B cell (primary cell): ENCODE measurements around the gene ZNG1C. TPM values are rescaled to one million over a fixed set of nuclear protein-coding genes. Genes with fewer than 3 reads are reported as not detected.
A peak's percentile ranks its signal among the peaks of the same experiment; 100 is the strongest.
"Not testable (repeated sequence)": the region's sequence is repeated elsewhere in the genome, so short reads cannot be mapped to it uniquely, and the experiment has no call there.

ENCODE experiments used
- ATAC-seq: fragments of 200-7000 bp; cut with Tn5 transposase; one replicate; pipeline ENCODE4 v1.10.0; 2021; ENCODE audit warnings: low read depth, mild to moderate bottlenecking, moderate number of reproducible peaks, moderate library complexity
- CTCF ChIA-PET: fragments of 350-600 bp; sonication (Branson Sonifier 250); formaldehyde crosslinking; loops from one replicate; lab custom pipeline; 2021; ENCODE audit warnings: antibody characterized with exemption, inconsistent platforms; lab: Charles Lee
- POLR2A ChIA-PET: fragments of 350-600 bp; sonication (Branson Sonifier 250); formaldehyde crosslinking; loops from one replicate; lab custom pipeline; 2021; ENCODE audit warnings: antibody characterized with exemption; lab: Charles Lee
- DNase-seq: peaks from one replicate; pipeline ENCODE4 v3.0.0; 2013
- H2AFZ ChIP-seq: 2 replicates; pipeline ENCODE4 v1.6.1; 2012; ENCODE audit warnings: mild to moderate bottlenecking, low read depth, low read length; ENCODE audit not compliant: insufficient read depth, poor library complexity, severe bottlenecking
- H3K27ac ChIP-seq, 2 donors: 1 replicate in 1 of 2; 2 replicates in 1 of 2; pipeline ENCODE4 v1.5.1; 2012 to 2013; ENCODE audit warnings: low read length in 2 of 2, mild to moderate bottlenecking in 2 of 2, moderate library complexity in 1 of 2
- H3K27me3 ChIP-seq, 4 experiments: fragments of 200-600 bp in 1 of 4; sonication (generic) in 1 of 4; replicated peaks in 1 of 4; 1 replicate in 2 of 4; 2 replicates in 2 of 4; pipeline versions ENCODE4 v1.6.1 to v1.7.0; 2013 to 2016; ENCODE audit warnings: low read length in 3 of 4, mild to moderate bottlenecking in 2 of 4, mixed read lengths in 1 of 4, moderate library complexity in 1 of 4; ENCODE audit not compliant: insufficient read depth in 4 of 4, control insufficient read depth in 3 of 4; ENCODE audit errors: control extremely low read depth in 1 of 4
- H3K36me3 ChIP-seq, 2 experiments: replicated peaks in 1 of 2; 1 replicate in 1 of 2; 2 replicates in 1 of 2; pipeline versions ENCODE4 v1.6.1 to v1.7.1; 2013; ENCODE audit warnings: low read length in 1 of 2; ENCODE audit not compliant: insufficient read depth in 2 of 2, control insufficient read depth in 1 of 2; ENCODE audit errors: control extremely low read depth in 1 of 2, extremely low read depth in 1 of 2
- H3K4me1 ChIP-seq, 2 donors: fragments of 200-600 bp in 1 of 2; sonication (generic) in 1 of 2; 1 replicate in 1 of 2; 2 replicates in 1 of 2; pipeline versions ENCODE4 v1.5.1 to v1.6.1; 2013 to 2017; ENCODE audit warnings: low read length in 2 of 2; ENCODE audit not compliant: control insufficient read depth in 2 of 2, insufficient read depth in 2 of 2
- H3K4me2 ChIP-seq: replicated peaks from 2 replicates; pipeline ENCODE3; 2012; ENCODE audit warnings: mild to moderate bottlenecking, low read depth, low read length; ENCODE audit not compliant: poor library complexity, severe bottlenecking
- H3K4me3 ChIP-seq, 5 experiments: fragments of 200-600 bp in 1 of 5; sonication (generic) in 1 of 5; 1 replicate in 3 of 5; 2 replicates in 2 of 5; pipeline versions ENCODE4 v1.5.1 to v1.7.0; 2011 to 2016; ENCODE audit warnings: low read length in 4 of 5, mild to moderate bottlenecking in 4 of 5, low read depth in 2 of 5, control low read depth in 1 of 5, moderate library complexity in 1 of 5; ENCODE audit not compliant: insufficient read depth in 1 of 5; ENCODE audit errors: control extremely low read depth in 1 of 5, extremely low read depth in 1 of 5
- H3K79me2 ChIP-seq: fragments of 200-600 bp; sonication (generic); one replicate; pipeline ENCODE4 v1.6.0; 2016; ENCODE audit warnings: low read length; ENCODE audit not compliant: control insufficient read depth, insufficient read depth
- H3K9ac ChIP-seq: fragments of 200-600 bp; sonication (generic); 2 replicates; pipeline ENCODE4 v1.6.1; 2017; ENCODE audit warnings: mild to moderate bottlenecking, low read length, moderate library complexity
- H3K9me3 ChIP-seq, 3 donors: one replicate each; pipeline versions ENCODE4 v1.6.1 to v1.7.1; 2013; ENCODE audit warnings: low read length in 2 of 3; ENCODE audit not compliant: control insufficient read depth in 2 of 3, insufficient read depth in 1 of 3; ENCODE audit errors: control extremely low read depth in 1 of 3
- H4K20me1 ChIP-seq: 2 replicates; pipeline ENCODE4 v1.6.0; 2012; ENCODE audit warnings: mild to moderate bottlenecking, low read length; ENCODE audit not compliant: insufficient read depth, control insufficient read depth, poor library complexity, severe bottlenecking
- H3K27ac Mint-ChIP-seq: one replicate; pipeline ENCODE4 v1.8.0; 2021; ENCODE audit warnings: mixed read lengths
- H3K27me3 Mint-ChIP-seq: one replicate; pipeline ENCODE4 v1.8.0; 2021; ENCODE audit warnings: mixed read lengths
- H3K4me1 Mint-ChIP-seq: one replicate; pipeline ENCODE4 v1.8.0; 2021; ENCODE audit warnings: mixed read lengths
- H3K4me3 Mint-ChIP-seq: one replicate; pipeline ENCODE4 v1.8.0; 2021; ENCODE audit warnings: mixed read lengths
- H3K9me3 Mint-ChIP-seq: one replicate; pipeline ENCODE4 v1.8.0; 2022; ENCODE audit warnings: mixed read lengths; ENCODE audit not compliant: insufficient read depth
- WGBS: methylation state at CpG from one replicate; pipeline ENCODE4 v1.1.5; 2013; ENCODE audit warnings: missing lambda C conversion rate; ENCODE audit not compliant: insufficient coverage; 5-methylcytosine and 5-hydroxymethylcytosine counted together
- intact Hi-C: fragments of 100-400 bp; cut with micrococcal nuclease; formaldehyde crosslinking; loops from one replicate; pipeline ENCODE4 v1.10.0; 2022
- polyA plus RNA-seq: library from polyadenylated mRNA; depleted of rRNA; stranded (reverse); fragments of >200 nt; gene quantifications from 2 replicates; pipeline ENCODE4 v1.2.3, GENCODE V29; 2012
- total RNA-seq, 2 donors: library from RNA; stranded (reverse); fragments of 120-200 nt in 1 of 2; gene quantifications; 1 replicate in 1 of 2; 2 replicates in 1 of 2; pipeline versions ENCODE4 v1.2.3 to v1.2.4, GENCODE V29; 2013 to 2022

The ZNG1C gene
- total and polyA plus RNA-seq, 2 donors (not counting 1 experiment from before 2014, with no cell fraction given): 24.2 to 56.2 TPM

- H4K20me1 ChIP-seq, H3K4me1 ChIP-seq, H3K27me3 Mint-ChIP-seq, H2AFZ ChIP-seq, H3K27ac Mint-ChIP-seq, H3K9me3 Mint-ChIP-seq, H3K9me3 ChIP-seq, H3K27me3 ChIP-seq, H3K9ac ChIP-seq, H3K79me2 ChIP-seq, ATAC-seq, intact Hi-C loops, POLR2A ChIA-PET, H3K4me3 Mint-ChIP-seq, H3K4me3 ChIP-seq, CTCF ChIA-PET, H3K4me2 ChIP-seq, H3K4me1 Mint-ChIP-seq, H3K27ac ChIP-seq, H3K36me3 ChIP-seq: not testable (repeated sequence)
- DNase-seq: peak; percentile 16
- WGBS: no CpG with 5 or more reads among the region's 37 CpGs
Observed at GRCh38 chr9:68306391-68306964, 64.7 kb downstream of the ZNG1C start.

- CTCF ChIA-PET, H3K4me2 ChIP-seq, H2AFZ ChIP-seq, H4K20me1 ChIP-seq, H3K9ac ChIP-seq, POLR2A ChIA-PET, H3K9me3 ChIP-seq, H3K36me3 ChIP-seq, ATAC-seq, H3K27me3 Mint-ChIP-seq, H3K9me3 Mint-ChIP-seq, DNase-seq, H3K27me3 ChIP-seq, H3K4me3 ChIP-seq, H3K79me2 ChIP-seq, H3K27ac ChIP-seq, H3K4me3 Mint-ChIP-seq, H3K4me1 ChIP-seq, intact Hi-C loops, H3K27ac Mint-ChIP-seq, H3K4me1 Mint-ChIP-seq: not testable (repeated sequence)
- WGBS: 46% methylated on average over 6 of the region's 35 CpGs
Observed at GRCh38 chr9:68307127-68307526, 65.3 kb downstream of the ZNG1C start.

- H3K27me3 Mint-ChIP-seq, H3K27ac Mint-ChIP-seq, H3K36me3 ChIP-seq, H3K79me2 ChIP-seq, CTCF ChIA-PET, H3K27ac ChIP-seq, POLR2A ChIA-PET, H3K4me1 ChIP-seq, H3K9me3 ChIP-seq, H4K20me1 ChIP-seq, H2AFZ ChIP-seq, ATAC-seq, H3K27me3 ChIP-seq, H3K4me3 Mint-ChIP-seq, H3K9me3 Mint-ChIP-seq, H3K4me3 ChIP-seq, intact Hi-C loops, H3K9ac ChIP-seq, H3K4me2 ChIP-seq, DNase-seq, H3K4me1 Mint-ChIP-seq: not testable (repeated sequence)
- WGBS: no CpG with 5 or more reads among the region's 21 CpGs
Observed at GRCh38 chr9:68307654-68308053, 65.9 kb downstream of the ZNG1C start.

- H3K36me3 ChIP-seq, H3K4me3 Mint-ChIP-seq, intact Hi-C loops, H4K20me1 ChIP-seq, H3K27ac ChIP-seq, H3K4me3 ChIP-seq, H3K9ac ChIP-seq, POLR2A ChIA-PET, H2AFZ ChIP-seq, H3K27me3 Mint-ChIP-seq, H3K4me1 ChIP-seq, H3K4me1 Mint-ChIP-seq, H3K79me2 ChIP-seq, H3K27ac Mint-ChIP-seq, CTCF ChIA-PET, DNase-seq, H3K27me3 ChIP-seq, H3K9me3 Mint-ChIP-seq, H3K4me2 ChIP-seq, ATAC-seq, H3K9me3 ChIP-seq: not testable (repeated sequence)
- no CpG with 5 or more reads among the region's 5 CpGs for WGBS
Observed at GRCh38 chr9:68311208-68311607, 69.4 kb downstream of the ZNG1C start.
